Activated naive CD8-positive, alpha-beta T cell treated with anti-CD3 and anti-CD28 coated beads, Interleukin-2, amount 50 U/mL, for 24 hours (primary cell): ENCODE results near the gene HOXA13.
A peak's percentile ranks its signal among the peaks of the same experiment; 100 is the strongest.

ENCODE experiments used
- ATAC-seq: fragments of 150-1000 bp; cut with Tn5 transposase; one replicate; pipeline ENCODE4 v1.10.0; 2021
- DNase-seq: peaks from one replicate; pipeline ENCODE4 v3.0.0; 2021
- H3K27ac Mint-ChIP-seq: one replicate; pipeline ENCODE4 v1.8.0; 2021; ENCODE audit warnings: mild to moderate bottlenecking, mixed read lengths
- H3K27me3 Mint-ChIP-seq: one replicate; pipeline ENCODE4 v1.8.0; 2021; ENCODE audit warnings: mixed read lengths
- H3K36me3 Mint-ChIP-seq: one replicate; pipeline ENCODE4 v1.8.0; 2021; ENCODE audit warnings: low read depth, mixed read lengths
- H3K4me1 Mint-ChIP-seq: one replicate; pipeline ENCODE4 v1.8.0; 2021; ENCODE audit warnings: mixed read lengths
- H3K4me3 Mint-ChIP-seq: one replicate; pipeline ENCODE4 v1.8.0; 2021; ENCODE audit warnings: mild to moderate bottlenecking, moderate library complexity, mixed read lengths
- H3K9me3 Mint-ChIP-seq: one replicate; pipeline ENCODE4 v1.8.0; 2021; ENCODE audit warnings: mixed read lengths

Gene HOXA13

GRCh38 chr7:27241189-27242056, 41.5 kb upstream of the HOXA13 start:
- DNase-seq, result no peak
- Mint-ChIP-seq H3K9me3 (no peaks in the 10 kb centered on the region), H3K27me3 (peaks cover 88% of the 10 kb centered on the region), H3K36me3 (no peaks in the 10 kb centered on the region), H3K4me1 (peaks cover 15% of the 10 kb centered on the region), H3K27ac (no peak overlapping the region), H3K4me3 (no peak overlapping the region)
- no peak for ATAC-seq

GRCh38 chr7:27240015-27240731, 40.3 kb upstream of the HOXA13 start:
- DNase-seq (no peak), ATAC-seq (no peak)
- no peak overlapping the region for H3K4me3 Mint-ChIP-seq
- H3K27ac Mint-ChIP-seq, result no peak overlapping the region
- H3K9me3 Mint-ChIP-seq, result no peaks in the 10 kb centered on the region
- no peaks in the 10 kb centered on the region for H3K36me3 Mint-ChIP-seq
- H3K4me1 Mint-ChIP-seq, result peaks cover 21% of the 10 kb centered on the region
- H3K27me3 Mint-ChIP-seq, result peaks cover 86% of the 10 kb centered on the region

GRCh38 chr7:27239387-27240014, 39.6 kb upstream of the HOXA13 start:
- H3K4me3 Mint-ChIP-seq, result no peak overlapping the region

GRCh38 chr7:27238979-27239386, 39.1 kb upstream of the HOXA13 start:
- H3K9me3 Mint-ChIP-seq, result no peaks in the 10 kb centered on the region
- ATAC-seq, result no peak
- no peak for DNase-seq
- peaks cover 87% of the 10 kb centered on the region for H3K27me3 Mint-ChIP-seq
- no peak overlapping the region for H3K4me3 Mint-ChIP-seq
- peaks cover 19% of the 10 kb centered on the region for H3K4me1 Mint-ChIP-seq
- peak overlapping the region; percentile 31 for H3K27ac Mint-ChIP-seq
- no peaks in the 10 kb centered on the region for H3K36me3 Mint-ChIP-seq

More at GRCh38 chr7:27239387-27240014, 39.6 kb upstream of the HOXA13 start:
- Mint-ChIP-seq H3K9me3 (no peaks in the 10 kb centered on the region), H3K36me3 (no peaks in the 10 kb centered on the region), H3K27me3 (peaks cover 85% of the 10 kb centered on the region), H3K4me1 (peaks cover 19% of the 10 kb centered on the region), H3K27ac (no peak overlapping the region)
- ATAC-seq (no peak), DNase-seq (no peak)

- Mint-ChIP-seq H3K27me3 (peaks cover 86% of the 10 kb centered on the region), H3K4me1 (peaks cover 16% of the 10 kb centered on the region), H3K36me3 (no peaks in the 10 kb centered on the region), H3K27ac (no peak overlapping the region), H3K9me3 (no peaks in the 10 kb centered on the region), H3K4me3 (no peak overlapping the region)
- DNase-seq (no peak), ATAC-seq (peak; percentile 71)
Measured at GRCh38 chr7:27237735-27238334, 37.9 kb upstream of the HOXA13 start.

- peak overlapping the region; percentile 35 for H3K4me3 Mint-ChIP-seq
- no peaks in the 10 kb centered on the region for H3K9me3 Mint-ChIP-seq
- ATAC-seq, result peak; percentile 21
- no peaks in the 10 kb centered on the region for H3K36me3 Mint-ChIP-seq
- no peak for DNase-seq
- peaks cover 73% of the 10 kb centered on the region for H3K27me3 Mint-ChIP-seq
- H3K27ac Mint-ChIP-seq, result no peak overlapping the region
- peaks cover 13% of the 10 kb centered on the region for H3K4me1 Mint-ChIP-seq
Measured at GRCh38 chr7:27235387-27236311, 35.8 kb upstream of the HOXA13 start.

GRCh38 chr7:27229448-27229847, 29.6 kb upstream of the HOXA13 start:
- Mint-ChIP-seq H3K27me3 (peaks cover 57% of the 10 kb centered on the region), H3K27ac (no peak overlapping the region), H3K4me3 (no peak overlapping the region), H3K4me1 (no peaks in the 10 kb centered on the region), H3K9me3 (no peaks in the 10 kb centered on the region), H3K36me3 (no peaks in the 10 kb centered on the region)
- ATAC-seq (no peak), DNase-seq (no peak)

- ATAC-seq, result no peak
- H3K36me3 Mint-ChIP-seq, result no peaks in the 10 kb centered on the region
- peaks cover 8% of the 10 kb centered on the region for H3K4me1 Mint-ChIP-seq
- H3K9me3 Mint-ChIP-seq, result no peaks in the 10 kb centered on the region
- no peak overlapping the region for H3K4me3 Mint-ChIP-seq
- H3K27ac Mint-ChIP-seq, result no peak overlapping the region
- DNase-seq, result no peak
- H3K27me3 Mint-ChIP-seq, result peaks cover 69% of the 10 kb centered on the region
Measured at GRCh38 chr7:27224983-27225934, 25.4 kb upstream of the HOXA13 start.

GRCh38 chr7:27223941-27224575, 24.2 kb upstream of the HOXA13 start:
- H3K36me3 Mint-ChIP-seq, result no peaks in the 10 kb centered on the region
- no peak overlapping the region for H3K27ac Mint-ChIP-seq
- no peaks in the 10 kb centered on the region for H3K9me3 Mint-ChIP-seq
- ATAC-seq (no peak), DNase-seq (no peak)
- no peak overlapping the region for H3K4me3 Mint-ChIP-seq
- H3K27me3 Mint-ChIP-seq, result peaks cover 68% of the 10 kb centered on the region
- H3K4me1 Mint-ChIP-seq, result peaks cover 8% of the 10 kb centered on the region

- ATAC-seq (no peak), DNase-seq (no peak)
- Mint-ChIP-seq H3K4me3 (no peak overlapping the region), H3K4me1 (peaks cover 8% of the 10 kb centered on the region), H3K27ac (no peak overlapping the region), H3K9me3 (no peaks in the 10 kb centered on the region), H3K27me3 (peaks cover 73% of the 10 kb centered on the region), H3K36me3 (no peaks in the 10 kb centered on the region)
Measured at GRCh38 chr7:27221201-27221797, 21.4 kb upstream of the HOXA13 start.

- Mint-ChIP-seq H3K27me3 (peaks cover 77% of the 10 kb centered on the region), H3K4me3 (no peak overlapping the region)
- ATAC-seq, result no peak
Measured at GRCh38 chr7:27220440-27220955, 20.6 kb upstream of the HOXA13 start.

GRCh38 chr7:27219821-27220220, 19.9 kb upstream of the HOXA13 start:
- Mint-ChIP-seq H3K36me3 (no peaks in the 10 kb centered on the region), H3K4me1 (peaks cover 8% of the 10 kb centered on the region), H3K27me3 (peaks cover 80% of the 10 kb centered on the region), H3K9me3 (no peaks in the 10 kb centered on the region), H3K27ac (no peak overlapping the region), H3K4me3 (no peak overlapping the region)
- ATAC-seq (no peak), DNase-seq (no peak)

More at GRCh38 chr7:27220440-27220955, 20.6 kb upstream of the HOXA13 start:
- H3K9me3 Mint-ChIP-seq, result no peaks in the 10 kb centered on the region
- H3K36me3 Mint-ChIP-seq, result no peaks in the 10 kb centered on the region
- H3K27ac Mint-ChIP-seq, result no peak overlapping the region
- H3K4me1 Mint-ChIP-seq, result peaks cover 8% of the 10 kb centered on the region
- DNase-seq, result no peak
